Stimulated activated CD4-positive, alpha-beta T cell treated with anti-CD3 and anti-CD28 coated beads, Interleukin-1b, Interleukin-23, amount 100 ng/mL, for 24 hours (primary cell): ENCODE data around the gene TNFRSF14.
A peak's percentile ranks its signal among the peaks of the same experiment; 100 is the strongest.
"Not testable (repeated sequence)": the region's sequence is repeated elsewhere in the genome, so short reads cannot be mapped to it uniquely, and the experiment has no call there.

Source experiments
- DNase-seq, 4 experiments: peaks; one replicate each; pipeline ENCODE4 v3.0.0-alpha.2; 2020; ENCODE audit warnings: low read depth in 4 of 4, low spot score in 1 of 4

Gene TNFRSF14

GRCh38 chr1:2566101-2567045 lies 10.2 kb downstream of the TNFRSF14 start:
- DNase-seq = no peak

DNA sequence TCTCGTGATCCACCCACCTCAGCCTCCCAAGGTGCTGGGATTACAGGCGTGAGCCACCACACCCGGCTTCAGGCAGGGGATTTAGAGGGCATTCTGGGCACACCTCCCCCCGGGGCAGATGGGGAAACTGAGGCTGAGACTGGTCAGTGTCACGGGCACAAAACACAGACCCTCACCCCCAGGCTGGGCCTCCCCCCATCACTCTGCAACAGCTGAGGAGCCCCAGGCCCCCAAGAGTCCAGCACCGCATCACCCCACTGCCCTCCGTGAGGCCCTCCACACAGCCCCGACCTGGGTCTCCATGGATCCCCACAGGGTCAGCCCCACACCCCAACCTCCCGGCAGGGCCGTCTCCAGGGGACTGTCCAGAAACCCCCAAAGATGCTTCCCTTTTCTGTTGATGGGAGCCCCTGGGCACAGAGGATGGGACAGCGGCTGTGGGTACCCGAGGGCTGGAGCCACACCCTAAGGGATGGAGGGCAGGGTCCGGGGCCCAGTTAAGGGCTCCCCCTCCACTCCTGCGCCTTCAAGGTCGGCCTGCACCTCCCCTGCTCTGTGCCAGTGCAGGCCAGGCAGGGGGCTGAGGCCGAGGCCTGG lies 11.0 kb downstream of the TNFRSF14 start:
- no peak for DNase-seq

DNA sequence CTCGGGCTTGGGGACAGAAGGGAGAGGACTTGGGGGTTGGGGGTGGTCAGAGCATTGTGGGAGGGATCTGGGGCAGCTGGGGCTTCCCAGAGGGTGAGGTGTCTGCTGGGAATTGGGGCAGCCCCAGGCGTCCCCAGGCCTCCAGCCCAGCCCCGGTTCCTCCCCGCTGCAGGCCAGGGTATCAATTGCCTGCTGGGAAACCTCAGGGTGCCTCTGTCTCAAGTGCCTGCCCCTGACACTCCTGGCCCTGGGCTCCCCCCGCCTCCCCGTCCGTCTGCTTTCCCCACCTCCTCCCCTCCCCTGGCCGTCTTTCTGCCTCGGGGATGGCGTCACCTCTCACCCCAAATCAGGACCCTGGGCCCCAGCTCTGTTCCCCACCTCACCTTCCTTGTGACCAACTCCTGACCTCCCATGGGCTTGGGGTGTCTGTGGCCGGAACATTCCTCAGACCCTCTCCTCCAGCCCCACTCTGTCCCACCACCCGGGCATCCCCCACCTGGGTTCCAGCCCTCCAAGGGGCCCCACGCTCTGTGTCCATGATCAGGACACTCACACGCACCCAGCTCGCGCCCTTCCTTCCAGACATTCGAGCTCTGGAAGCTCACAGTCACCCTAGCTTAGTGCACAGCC lies 12.1 kb downstream of the TNFRSF14 start:
- DNase-seq = not testable (repeated sequence)

- DNase-seq = no peak
These were observed 12.9 kb downstream of the TNFRSF14 start for GRCh38 chr1:2569060-2569459.

GRCh38 chr1:2569703-2570102 lies 13.5 kb downstream of the TNFRSF14 start:
- not testable (repeated sequence) for DNase-seq

DNA sequence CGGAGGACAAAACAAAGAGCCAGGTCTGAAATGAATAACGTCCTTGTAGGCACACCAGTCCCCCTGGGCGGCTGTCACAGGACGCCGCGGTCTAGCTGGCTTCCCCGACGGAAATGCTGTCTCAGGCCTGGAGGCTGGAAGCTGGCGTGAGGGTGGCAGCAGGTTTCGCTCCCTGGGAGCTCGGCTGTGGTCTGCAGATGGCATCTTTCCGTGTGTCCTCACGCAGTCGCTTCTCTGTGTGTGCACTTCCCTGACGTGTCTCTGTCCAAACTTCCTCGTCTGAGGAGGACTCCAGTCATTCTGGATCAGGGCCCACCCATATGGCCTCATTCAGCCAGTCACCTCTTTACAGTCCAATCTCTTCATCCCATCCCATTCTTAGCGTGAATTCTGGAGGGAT lies 14.2 kb downstream of the TNFRSF14 start:
- DNase-seq = no peak

DNA sequence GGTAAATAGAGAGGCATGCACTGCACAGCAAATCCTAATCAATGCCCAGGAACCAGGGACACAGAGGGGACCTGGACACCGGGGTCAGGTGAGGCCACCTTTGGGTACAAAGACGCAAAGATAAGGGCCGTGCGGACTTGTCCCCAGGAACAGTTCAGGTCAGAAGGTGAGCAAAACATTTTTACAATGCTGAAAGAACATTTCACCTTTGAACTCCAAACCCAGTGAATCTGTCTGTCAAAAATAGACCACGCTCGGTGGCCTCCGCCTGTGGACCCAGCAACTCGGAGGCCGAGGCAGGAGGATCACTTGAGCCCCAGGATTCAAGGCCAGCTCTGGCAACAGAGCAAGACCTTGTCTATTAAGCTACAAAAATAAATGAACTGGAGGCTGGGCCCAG lies 15.2 kb downstream of the TNFRSF14 start:
- no peak for DNase-seq

GRCh38 chr1:2573250-2573920 lies 17.2 kb downstream of the TNFRSF14 start:
- no peak for DNase-seq

- DNase-seq = no peak
These were observed 18.2 kb downstream of the TNFRSF14 start for GRCh38 chr1:2574350-2574749.

GRCh38 chr1:2575801-2576663 lies 19.9 kb downstream of the TNFRSF14 start:
- no peak for DNase-seq

GRCh38 chr1:2577565-2578075 lies 21.4 kb downstream of the TNFRSF14 start:
- DNase-seq = not testable (repeated sequence)

- no peak for DNase-seq
These were observed 22.6 kb downstream of the TNFRSF14 start for GRCh38 chr1:2578758-2579118.

DNA sequence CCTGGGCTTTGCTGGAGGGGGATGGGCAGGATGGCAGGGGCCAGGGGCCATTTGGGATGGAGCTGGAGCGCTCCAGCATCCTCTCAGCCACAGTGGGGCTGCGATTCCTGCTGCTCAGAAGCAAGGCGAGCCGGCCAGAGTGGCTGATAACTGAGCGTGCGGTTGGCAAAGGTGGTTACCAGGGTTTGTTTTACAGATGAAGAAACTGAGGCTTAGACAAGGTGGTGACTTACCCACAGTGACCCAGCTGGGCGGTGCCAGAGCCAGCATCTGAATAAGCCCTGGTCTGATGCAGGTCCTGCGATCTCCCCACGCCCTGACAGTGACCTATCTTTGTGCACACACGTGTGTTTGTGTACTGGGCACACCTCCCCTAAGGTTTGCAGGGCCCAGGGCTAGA lies 24.5 kb downstream of the TNFRSF14 start:
- DNase-seq = no peak

DNA sequence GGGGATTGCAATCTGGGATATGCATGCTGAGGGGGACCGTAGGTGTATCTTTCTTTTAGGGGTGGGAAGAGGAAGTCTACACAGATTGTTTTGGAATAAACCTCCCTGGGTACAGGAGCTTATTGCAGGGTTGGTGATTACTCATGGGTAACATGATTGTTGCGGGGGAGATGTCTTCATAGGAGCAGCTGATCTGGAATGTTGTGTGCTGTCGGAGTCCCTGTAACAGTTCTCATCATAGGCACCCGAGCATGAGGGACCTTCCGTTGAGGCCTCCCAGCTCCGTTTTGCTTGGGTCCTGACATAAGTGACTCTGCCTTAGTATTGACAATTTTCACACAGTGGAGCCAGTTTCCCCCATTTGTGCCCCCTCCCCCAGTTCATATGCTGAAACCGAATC lies 26.2 kb downstream of the TNFRSF14 start:
- no peak for DNase-seq

- DNase-seq = no peak
These were observed 27.2 kb downstream of the TNFRSF14 start for GRCh38 chr1:2583331-2583791.

DNA sequence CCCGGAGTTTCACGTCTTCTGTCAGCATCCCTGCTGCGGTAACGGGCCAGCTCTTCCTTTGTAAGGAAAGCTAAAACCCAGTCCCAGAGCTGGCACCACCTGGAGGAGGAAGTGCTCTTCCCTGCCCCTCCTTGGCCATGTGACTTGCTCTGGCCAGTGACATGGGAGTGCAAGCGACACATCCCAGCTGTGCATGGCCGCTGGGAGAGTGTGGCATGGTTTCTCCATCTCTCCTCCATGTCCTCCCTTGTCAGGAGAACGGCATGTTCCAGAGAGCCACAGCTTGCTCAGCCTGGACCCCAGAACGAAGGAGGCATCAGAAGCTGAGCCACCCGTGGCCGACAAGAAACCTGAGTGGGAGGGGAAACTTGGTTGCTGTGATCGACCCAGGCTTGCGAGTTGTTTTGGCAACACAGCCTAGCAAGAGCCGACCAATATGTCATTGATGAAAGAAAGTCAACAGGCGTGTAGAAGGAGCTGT lies 27.7 kb downstream of the TNFRSF14 start:
- DNase-seq = no peak

GRCh38 chr1:2584686-2585317 lies 28.6 kb downstream of the TNFRSF14 start:
- no peak for DNase-seq

- peak in 2 of 4 experiments; percentile 40 to 64 for DNase-seq
These were observed 29.3 kb downstream of the TNFRSF14 start for GRCh38 chr1:2585318-2586092.
